SIG-M5 treated with dmso at 0.1 percent for 504 hours (cell line): ENCODE measurements around the gene ICA1L.
A peak's percentile ranks its signal among the peaks of the same experiment; 100 is the strongest.

Experiments
- DNase-seq: peaks from one replicate; lab custom pipeline; 2025; ENCODE audit not compliant: unreplicated experiment; lab: John Stamatoyannopoulos, UW

The ICA1L gene

DNA sequence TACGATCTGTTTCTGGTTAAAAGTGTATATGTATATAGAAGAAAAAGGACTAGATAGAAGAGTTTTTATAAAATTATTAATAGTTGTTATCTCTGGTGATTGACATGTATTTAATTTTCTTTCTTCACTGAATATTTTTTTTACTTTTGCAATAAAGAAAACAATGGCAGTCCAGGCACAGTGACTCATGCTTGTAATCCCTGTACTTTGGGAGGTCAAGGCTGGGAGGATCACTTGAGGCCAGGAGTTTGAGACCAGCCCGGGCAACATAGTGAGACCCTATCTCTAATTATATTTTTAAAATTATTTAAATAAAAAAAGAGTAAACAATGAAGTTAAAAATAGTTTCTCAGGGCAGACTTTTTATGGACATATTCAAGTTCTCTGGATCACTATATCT is 122.1 kb downstream of the ICA1L start:
- no peak for DNase-seq

DNA sequence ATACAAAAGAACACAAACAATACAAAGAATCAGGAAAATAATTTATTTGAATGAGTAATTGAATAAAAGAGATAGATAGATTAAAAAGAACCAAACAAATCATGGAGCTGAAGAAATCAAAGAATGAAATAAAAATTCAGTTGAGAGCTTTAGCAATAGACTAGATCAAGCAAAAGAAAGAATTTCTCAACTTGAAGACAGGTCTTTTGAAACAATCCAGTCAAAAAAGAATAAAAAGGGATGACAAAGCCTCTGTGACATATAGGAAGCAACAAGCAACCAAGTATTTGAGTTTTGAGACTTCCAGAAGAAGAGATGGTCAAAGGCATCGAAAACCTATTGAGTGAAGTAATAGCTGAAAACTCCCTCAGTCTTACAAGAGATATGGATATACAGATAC is 128.0 kb downstream of the ICA1L start:
- DNase-seq = no peak

DNA sequence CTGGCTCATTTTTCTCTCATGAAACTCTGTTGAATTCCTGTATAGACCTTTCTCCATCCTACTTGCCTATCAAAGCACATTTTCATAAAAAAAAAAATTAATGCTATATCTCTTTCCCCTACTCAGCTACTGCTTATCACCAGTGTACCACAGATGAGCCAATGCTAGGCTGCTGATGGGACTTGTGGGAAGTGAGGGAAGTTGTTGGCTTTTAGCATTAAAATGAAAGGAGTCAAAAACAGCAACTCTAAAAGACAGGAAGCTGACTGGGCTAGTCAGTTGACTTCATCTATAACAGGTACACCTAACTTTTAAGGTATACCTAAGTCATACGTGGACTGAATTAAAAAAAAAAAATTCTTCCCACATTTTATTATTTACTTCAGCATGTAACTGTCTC is 134.7 kb downstream of the ICA1L start:
- DNase-seq = no peak

DNA sequence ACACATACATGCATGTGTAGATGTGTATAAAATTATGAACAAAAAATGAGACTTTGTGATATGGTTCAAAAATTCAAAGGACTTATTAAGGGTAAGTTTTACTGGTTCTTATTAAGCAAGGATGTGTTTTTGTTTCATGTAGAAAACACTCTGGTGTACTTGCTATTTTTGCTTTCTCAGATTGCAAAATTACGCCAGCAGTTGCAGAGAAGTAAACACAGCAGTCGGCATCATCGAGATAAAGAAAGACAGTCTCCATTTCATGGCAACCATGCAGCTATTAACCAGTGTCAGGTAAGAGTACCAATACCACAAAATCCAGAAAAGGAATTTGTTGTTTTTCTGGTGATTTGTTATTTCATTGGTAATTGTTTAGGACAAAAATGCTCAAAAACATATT is 145.5 kb downstream of the ICA1L start:
- no peak for DNase-seq

DNA sequence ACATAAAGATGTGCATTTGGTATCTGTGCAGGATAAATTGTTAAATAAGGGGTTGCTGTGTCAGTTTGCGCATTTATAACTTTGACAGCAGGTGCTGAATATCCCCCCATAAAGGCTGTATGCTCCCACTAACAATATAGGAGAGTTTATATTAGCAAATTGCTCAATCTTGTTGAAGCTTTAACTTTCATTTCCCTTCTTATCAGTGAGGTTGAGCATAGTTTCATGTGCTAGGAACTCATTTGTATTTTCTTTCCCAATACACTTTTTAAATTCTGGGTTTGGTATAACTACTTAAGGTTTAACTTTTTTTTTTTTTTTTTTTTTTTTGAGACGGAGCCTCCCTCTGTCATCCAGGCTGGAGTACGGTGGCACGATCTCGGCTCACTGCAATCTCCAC is 147.8 kb downstream of the ICA1L start:
- DNase-seq = peak; percentile 55
